ENCODE results near the gene ITGB2.

GRCh38 chr21:44836666-44837471, 83.8 kb downstream of the ITGB2 start:
- TF ChIP-seq, protein P1, sequence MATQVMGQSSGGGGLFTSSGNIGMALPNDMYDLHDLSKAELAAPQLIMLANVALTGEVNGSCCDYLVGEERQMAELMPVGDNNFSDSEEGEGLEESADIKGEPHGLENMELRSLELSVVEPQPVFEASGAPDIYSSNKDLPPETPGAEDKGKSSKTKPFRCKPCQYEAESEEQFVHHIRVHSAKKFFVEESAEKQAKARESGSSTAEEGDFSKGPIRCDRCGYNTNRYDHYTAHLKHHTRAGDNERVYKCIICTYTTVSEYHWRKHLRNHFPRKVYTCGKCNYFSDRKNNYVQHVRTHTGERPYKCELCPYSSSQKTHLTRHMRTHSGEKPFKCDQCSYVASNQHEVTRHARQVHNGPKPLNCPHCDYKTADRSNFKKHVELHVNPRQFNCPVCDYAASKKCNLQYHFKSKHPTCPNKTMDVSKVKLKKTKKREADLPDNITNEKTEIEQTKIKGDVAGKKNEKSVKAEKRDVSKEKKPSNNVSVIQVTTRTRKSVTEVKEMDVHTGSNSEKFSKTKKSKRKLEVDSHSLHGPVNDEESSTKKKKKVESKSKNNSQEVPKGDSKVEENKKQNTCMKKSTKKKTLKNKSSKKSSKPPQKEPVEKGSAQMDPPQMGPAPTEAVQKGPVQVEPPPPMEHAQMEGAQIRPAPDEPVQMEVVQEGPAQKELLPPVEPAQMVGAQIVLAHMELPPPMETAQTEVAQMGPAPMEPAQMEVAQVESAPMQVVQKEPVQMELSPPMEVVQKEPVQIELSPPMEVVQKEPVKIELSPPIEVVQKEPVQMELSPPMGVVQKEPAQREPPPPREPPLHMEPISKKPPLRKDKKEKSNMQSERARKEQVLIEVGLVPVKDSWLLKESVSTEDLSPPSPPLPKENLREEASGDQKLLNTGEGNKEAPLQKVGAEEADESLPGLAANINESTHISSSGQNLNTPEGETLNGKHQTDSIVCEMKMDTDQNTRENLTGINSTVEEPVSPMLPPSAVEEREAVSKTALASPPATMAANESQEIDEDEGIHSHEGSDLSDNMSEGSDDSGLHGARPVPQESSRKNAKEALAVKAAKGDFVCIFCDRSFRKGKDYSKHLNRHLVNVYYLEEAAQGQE (IDR thresholded peaks at IDR 0.05; ENCODE audit: insufficient read depth in 1 of 2, low read depth in 2 of 2, low read length in 2 of 2): no peak
- TF ChIP-seq SIN3A (IDR thresholded peaks at IDR 0.05; ENCODE audit: borderline replicate concordance, insufficient read depth, low read length): no peak

Data from PFSK-1 (cell line).